HG02678 (cell line): ENCODE data around the gene SLC22A23.

ENCODE experiments used
- ATAC-seq: cut with Tn5 transposase; IDR thresholded peaks from one replicate; pipeline ENCODE4 v1.9.1; 2021; ENCODE audit warnings: mild to moderate bottlenecking, moderate library complexity; ENCODE audit not compliant: unreplicated experiment

Gene SLC22A23

DNA sequence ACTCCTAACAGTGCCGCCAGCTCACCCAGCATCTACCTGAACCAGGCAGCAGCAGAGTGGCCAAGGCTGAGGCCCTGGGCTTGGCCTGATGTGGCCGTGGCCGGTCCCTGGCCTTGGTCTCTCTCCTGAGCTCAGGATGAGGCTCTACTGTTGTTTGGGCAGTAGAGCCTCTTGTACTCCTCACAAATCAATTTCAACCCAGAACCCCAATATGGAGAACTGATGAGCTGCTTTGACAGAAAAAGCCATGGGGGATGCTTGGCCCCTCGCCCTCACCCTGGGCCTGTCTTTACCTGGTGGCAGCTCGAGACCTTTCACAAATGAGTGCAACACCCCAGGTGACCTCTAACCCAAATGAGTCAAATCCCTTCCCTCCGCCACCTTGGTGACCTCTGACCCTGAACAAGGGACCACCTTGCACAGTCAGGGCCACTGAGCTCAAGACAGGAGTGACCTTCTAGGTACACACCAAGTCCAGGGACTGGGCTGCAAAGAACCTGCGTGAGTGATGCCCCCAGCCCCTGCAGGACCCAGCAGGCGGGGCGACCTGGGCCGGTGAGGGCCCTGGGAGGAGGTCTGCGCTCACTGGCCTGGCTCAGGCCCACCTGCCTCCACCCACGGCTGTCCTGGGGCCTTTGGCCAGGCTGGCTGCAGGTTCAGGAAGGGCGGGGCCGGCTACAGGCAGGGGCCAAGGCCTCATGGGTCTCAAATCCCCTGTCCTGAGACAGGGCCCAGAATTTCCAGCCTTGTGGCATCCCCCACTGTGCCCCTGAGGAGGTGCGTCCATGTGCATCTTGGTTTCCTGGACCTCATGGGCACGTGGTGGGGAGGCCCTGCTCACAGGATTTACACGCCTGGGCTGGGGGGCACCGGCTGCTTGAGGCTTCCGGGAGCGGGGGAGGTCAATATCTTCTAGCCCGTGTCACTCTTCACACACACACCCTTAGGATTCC lies 167.9 kb downstream of the SLC22A23 start:
- ATAC-seq = no peak

DNA sequence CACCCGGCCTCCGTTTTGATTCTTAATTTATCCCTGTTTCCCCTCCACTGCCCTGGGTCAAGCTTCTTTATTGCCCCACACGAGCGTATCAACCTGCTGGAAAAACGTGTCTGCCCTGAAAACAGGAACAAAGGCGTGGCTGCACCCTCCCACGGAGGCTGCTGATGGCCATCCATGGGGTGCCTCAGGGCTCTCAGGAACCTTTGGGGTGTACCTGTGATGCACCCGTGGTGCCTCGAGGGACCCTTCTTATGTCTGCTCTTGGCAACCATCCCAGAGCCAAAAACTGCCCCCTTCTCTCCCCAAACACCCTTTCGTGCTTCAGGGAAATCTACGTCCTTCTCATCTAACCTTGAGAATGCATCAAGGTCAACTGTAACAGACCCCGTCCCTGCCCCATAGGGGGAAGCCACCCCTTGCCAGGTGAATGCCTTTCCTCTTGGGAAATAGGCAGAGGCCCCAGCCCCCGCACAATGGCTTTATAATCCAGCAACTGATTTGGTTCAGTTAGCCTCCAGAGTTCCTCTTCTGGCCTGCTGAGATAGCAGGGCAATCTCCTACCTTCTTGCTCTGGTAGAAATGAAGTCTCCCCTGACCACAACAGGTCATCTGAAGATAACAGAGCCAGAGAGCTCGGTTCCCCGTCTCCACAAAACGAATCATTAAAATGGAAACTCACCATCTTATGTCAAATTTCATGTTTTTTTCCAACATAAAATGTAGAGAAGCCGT lies 168.7 kb downstream of the SLC22A23 start:
- ATAC-seq = no peak

DNA sequence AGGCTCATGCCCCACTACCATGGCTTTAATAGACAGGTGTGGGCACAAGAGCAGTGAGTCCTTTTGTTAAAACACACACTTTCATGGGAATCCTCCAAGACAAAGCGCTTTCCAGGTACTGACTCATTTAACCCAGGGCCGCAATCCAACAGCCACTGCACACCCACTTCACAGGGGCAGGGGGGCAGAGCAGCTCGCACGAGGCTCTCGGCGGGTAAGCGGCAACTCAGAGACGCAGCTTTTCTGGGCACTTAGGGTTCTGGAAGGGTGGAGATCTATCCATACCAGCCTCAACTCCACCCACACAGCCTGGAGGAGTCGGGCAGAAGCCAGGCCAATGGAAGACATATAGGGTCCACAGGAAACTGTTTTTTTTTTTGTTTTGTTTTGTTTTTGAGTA lies 169.5 kb downstream of the SLC22A23 start:
- no peak for ATAC-seq

DNA sequence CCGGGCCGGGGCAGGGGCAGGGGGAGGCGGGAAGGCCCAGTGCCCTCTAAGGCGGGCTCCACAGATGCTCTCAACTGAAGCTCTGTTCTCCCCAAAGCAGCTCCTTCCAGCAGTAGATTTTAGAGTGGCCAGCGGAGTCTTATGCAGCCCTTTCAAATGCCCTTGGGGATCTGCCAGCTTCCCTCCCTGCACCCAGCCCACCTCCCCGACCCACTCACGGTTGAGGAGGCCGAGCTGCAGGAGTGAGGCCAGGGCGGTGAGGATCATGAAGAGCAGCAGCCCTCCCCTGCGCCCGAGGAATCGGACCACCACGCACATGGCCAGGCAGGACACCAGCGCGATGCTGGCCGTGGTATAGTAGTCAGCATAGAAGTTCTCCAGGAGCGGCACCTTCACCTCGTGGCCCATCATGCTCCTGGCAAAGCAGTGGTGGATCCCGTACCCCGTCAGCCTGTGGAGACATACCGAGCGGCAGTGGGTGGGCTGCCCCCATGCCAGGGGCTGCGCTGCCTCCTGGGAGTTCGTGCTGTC lies 170.1 kb downstream of the SLC22A23 start:
- ATAC-seq = no peak

DNA sequence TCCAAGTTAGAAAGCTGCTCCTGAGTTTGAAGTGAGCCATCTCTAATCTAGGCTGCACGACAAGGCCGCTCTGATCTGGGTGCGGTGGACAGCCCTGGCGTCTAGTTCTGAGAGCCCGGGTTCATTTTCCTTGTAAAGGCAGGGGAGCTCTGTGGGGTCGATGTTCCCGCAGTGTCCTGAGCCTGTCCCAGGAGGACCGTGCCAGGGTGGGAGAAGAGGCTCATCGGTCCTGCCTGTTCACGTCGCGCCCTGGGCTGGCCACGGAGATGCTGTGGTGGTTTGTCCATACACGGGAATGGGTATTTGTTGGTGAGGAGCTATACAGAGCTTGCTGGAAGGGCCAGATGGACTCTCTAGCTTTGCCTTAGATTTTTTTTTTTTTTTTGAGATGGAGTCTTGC lies 171.1 kb downstream of the SLC22A23 start:
- no peak for ATAC-seq

DNA sequence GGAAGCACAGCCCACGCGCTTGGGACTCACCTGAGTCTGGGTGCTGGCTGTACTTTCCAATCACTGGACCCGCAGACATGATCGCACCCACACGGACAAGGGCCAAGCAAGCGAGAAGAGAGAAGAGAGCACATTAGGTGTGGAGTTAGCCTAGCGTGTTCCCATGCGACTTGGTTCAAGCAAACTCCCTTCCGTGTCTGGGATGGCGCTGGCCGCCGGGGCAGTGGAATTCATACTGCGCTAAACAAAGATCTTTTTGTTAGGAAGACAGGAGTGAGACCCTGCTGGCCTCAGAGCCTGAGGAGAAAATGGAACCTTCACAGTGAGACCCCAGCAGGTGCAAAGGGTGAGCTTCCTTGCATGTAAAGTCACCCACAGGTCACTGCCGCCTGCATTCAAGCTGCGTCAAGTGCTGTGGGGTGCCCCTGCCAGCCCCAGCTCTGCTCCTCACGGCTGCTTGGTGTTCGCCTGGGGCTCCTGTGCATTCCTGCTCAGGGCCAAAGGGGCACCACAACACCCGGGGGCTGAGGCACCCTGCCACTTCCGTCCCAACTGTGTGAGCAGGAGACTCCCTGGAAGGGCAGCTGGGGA lies 171.7 kb downstream of the SLC22A23 start:
- no peak for ATAC-seq

DNA sequence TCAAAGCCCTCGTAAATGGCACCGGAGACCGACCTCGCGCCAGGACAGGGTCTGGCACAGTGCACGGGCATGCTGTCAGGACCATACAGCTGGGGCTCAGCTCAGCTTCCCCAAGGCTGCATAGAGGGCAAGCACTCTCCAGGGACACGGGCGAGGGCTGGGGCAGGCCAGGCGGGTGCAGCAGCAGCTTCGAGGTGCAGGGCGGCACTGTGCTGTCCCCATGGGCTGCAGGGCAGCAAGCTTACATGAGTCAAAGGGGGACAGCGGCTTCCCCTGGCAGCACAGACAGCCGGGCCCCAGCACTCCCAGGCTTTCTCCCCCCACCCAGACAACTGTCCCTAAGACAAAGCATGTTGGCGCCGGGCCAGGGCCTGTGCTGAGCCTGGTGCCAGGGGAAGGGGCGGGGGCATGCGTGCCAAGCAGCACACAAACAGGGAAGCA lies 172.4 kb downstream of the SLC22A23 start:
- no peak for ATAC-seq

DNA sequence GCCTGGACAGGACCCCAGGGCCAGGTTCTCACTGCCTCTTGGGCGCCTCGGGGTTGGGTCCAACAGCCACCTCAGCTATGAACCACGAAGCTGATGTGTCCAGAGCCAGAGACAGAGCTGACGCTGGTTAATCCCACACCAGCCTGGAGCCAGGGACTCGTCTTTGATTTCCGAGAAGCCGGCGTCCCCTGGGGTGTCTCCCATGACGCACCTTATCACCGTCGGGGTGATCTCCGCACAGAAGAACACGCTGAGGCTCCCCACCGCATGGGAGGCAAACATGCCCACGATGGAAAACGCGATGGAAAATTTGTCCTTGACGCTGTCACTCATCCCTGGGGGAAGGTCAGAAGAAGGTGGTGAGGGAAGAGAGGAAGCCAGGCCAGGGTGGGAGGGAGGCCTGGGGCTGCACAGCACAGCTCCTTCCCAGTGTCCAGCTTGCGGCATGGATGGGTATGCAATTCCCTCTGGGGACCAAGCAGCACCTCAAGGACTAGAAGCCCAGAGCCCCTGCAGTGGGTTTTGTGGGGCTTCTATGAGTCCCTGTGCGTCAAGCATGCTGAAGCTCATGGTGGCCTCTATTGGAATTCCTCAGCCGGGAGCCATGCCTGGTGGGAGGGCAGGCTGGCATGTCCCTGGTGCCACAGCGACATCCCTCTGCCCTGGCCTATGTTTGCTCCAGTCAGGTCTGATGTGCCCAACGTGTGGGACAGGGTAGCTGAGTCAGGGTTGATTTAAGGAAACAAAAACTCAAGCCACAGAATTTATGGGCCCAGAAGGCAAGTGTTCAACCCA lies 173.0 kb downstream of the SLC22A23 start:
- no peak for ATAC-seq

DNA sequence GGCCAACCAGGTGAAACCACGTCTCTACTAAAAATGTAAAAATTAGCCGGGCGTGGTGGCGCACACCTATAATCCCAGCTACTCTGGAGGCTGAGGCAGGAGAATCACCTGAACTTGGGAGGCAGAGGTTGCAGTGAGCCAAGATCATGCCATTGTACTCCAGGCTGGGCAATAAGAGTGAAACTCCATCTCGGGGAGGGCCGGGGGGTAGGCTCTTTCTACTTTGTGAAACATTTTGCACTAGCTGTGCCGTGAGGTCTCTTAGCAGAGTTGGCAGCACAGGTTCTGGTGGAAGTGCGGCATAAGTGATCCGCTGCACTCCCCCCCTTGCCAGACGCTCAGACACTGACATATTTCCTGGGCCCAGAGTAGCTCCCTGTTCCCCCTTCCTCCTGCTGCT lies 173.6 kb downstream of the SLC22A23 start:
- ATAC-seq = no peak

DNA sequence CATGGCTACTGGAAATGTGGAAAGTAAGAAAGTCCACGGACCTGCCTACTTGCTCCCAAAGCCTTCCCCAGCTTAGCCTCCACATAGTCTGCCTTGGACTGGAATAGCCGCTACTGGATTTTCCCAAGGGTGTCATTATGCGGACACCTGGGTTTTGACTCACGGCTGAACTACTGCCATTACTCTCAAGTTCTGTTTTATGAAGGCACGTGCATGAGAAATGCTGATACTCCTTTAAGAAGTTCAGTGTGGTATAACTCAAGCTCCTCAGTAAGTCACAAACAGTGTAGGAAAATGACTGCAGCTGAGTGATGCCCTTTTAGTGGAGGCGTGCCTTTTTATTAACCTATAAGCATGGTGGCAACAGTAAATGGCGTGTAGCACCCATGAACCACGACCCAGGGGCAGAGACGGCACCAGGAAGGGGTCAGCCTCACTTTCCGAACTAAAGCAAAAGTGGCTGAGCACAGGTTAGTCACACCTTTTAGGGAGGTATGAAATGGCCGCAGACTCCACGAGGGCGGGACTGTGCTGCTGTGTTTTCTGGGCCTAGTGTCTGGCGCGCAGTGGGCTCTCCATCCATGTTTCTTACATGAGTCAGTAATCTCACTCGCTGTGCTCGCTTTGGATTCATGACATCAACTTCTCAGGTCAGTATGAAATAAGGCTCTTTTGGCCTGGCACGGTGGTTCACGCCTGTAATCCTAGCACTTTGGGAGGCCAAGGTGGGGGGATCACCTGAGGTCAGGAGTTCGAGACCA lies 174.2 kb downstream of the SLC22A23 start:
- ATAC-seq = no peak

DNA sequence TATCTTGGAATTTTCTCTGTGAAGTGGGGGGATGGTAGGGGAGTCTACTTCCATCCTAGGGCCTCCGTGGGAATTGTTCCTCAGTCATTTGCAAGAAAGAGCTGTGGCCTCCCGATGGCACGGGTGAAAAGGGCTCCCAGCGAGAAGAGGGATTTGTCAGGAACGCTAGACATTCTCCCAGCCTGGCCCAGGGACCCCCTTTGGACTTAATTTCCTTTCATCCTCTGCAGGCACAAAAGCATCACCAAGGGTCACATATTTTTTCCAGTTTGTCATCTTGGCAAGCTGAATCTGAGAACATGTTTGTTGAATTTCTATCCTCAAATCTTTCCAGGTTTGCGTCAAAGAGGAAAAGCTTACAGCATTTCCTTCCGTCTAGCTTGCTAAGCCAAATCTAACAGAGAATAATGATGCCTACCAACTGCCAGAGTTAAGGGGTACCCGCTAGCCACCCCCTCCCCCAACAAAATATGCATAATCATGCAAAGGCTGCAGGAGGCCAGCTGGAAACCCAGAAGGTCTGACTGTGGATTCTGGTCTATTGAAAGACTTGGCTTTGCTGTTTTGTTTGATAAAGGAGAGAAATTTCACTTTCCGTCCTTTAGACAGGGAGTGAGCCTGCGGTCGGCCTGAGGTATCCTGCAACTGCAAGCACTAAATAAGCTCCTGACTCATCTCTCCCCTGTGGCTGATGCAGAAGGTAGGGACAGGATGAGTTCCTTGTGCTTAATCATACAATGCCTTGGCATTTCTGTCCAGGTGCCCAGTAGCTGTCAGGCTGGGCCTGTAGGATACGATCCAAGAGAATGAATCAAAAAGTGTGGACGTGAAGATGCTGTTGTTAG lies 175.0 kb downstream of the SLC22A23 start:
- no peak for ATAC-seq

DNA sequence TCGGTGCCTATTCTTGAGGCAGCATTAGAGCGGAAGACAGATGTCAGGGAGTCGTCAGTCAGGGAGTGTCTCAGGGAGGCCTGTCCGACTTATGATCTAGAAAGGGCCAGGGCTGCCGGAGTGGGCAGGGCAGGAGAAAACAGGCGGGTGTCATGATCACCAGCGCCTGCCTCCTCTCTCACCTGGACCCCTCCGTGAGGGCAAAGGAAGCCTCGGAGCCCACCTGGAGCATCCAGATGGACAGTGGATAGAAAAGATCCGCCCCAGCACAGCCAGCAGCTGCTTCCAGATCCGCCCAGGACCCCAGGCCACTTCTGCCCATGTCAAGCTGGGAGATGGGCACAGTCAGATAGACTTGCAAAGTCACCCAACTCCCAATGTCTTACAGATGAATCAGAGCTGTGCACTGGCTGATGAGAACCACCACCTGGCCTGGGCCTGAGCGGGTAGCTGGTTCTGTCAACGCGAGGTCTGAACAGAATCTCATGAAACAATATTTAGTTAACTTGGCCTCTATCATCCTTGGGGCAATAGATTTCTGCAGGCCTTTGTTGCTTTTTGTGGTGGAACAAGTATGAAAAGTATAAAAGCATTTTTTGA lies 175.9 kb downstream of the SLC22A23 start:
- ATAC-seq = no peak

DNA sequence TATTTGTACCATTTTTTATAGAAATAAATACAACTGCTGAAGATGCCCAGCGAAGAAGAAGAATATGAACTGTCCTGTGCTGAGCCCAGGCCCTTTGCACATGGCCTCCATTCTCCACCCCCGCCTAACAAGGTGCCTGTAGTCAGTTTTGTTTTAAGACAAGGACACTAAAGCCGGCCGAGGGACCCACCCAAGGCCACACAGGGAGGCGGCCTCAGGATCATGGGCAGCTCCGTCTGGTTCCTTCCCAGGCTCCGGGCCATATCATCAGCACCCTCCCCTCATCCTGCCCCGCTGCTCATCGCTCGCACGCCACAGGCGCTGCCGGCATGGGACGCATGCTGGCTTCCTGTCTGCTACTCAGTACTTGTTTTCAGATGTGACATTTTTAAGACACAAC lies 176.8 kb downstream of the SLC22A23 start:
- no peak for ATAC-seq

DNA sequence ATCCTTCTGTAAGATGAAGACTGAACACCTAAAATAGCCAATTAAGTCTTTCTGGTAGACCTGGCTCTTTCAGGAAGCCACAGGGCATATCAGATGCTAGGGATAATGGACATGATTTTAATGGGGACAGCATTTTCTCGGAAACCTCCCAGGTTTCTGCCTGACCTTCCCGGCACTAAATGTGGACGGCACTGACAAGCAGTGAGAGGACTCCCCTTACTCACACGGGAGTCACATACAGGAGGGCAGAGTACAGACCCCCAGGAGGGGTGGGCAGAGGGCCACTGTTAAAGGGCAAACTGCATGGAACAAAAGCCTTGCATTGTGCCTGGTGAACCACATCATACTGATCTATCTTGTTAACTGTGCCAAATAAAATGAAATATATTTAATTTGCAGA lies 178.2 kb downstream of the SLC22A23 start:
- ATAC-seq = no peak

DNA sequence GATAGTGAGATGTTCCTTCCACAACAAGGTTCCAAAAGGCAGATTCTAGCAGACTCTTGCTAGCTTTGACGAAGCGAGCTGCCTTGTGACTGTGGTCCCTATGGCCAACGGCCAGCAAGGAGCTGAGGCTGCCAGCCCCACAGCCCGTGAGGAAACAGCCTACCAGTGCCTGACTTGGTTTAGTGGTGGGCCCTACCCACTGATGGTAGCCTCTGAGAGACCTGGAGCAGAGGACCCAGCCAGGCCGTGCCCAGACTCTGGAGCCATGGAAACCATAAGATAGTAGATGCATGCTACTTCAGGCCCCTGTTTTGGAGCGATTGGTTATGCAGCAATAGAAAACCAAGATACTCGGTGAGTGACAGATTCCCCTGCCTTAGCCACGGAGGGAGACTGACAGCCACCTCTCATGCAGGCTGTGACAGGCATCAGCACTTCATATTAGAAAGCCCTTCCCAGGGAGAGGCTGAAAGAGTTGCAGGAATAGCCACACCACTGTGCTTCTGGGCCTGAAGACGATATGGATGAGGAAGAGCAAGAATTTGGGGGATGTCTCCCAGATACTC lies 178.9 kb downstream of the SLC22A23 start:
- no peak for ATAC-seq

DNA sequence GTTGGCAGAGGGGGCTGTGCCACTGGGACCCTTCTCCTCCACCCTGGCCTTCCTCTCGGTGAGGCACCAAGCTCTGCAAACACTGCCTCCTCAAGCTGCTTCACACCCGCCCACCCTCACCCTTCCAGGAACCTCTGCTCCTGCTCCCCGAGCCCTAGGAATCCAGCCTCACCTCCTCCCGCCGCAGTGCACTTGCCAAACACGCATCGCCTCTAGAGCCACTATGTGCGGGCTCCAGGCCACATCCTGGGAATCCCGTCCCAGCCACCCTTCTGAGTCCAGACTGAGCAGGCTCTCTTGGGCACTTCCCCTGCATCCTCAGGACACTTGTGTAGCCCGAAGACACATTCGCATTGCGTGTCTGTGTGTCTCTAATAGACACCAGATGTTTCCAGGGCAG lies 179.6 kb downstream of the SLC22A23 start:
- ATAC-seq = no peak

DNA sequence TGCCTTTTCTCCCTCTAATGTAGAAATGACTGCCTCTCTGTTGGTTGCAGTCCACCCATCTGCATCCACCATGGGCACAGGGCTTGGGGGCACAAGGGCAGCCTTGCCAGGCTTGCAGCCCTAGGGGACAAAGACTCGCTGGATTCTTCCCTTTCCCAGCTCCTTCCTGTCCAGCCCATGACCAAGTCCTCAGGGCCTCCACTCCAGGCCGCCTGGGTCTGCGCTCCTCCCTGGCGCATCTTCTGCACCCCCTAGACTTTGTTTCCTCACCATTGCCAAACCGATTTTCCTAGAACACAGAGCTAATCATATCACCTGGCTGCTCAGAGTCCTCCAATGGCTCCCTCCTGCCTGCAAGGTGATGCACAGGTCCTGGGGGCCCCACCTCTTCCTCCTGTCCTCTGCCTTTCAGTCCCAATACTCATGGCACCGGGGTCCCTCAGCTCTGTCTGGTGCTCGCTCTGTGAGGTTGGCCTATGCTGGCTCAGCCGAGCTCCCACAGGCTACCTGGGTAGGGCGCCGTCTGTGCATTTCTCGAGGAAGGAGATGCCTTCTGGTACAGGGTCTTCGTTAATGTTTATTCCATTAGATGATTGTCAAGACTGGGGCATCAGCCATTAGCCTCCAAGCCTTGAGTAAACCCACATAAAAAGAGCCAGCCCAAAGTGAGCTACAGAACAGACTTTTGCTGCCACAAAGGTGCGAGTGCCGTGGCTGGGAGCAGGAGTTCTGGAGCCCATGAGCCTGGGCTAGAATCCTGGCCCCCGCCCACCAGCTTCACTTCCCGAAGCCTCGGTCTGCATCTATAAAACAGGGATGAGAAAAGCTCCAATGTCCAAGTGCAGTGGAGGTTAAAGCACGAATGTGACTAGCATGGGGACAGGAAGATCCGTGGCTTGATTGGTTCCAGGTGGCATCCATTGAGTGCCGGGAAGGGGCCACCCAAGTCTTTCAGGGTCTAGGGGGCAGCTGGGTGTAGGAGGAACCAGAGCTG lies 180.4 kb downstream of the SLC22A23 start:
- ATAC-seq = no peak
